ENCODE results near the gene SLC38A8.

SLC38A8 gene

DNA sequence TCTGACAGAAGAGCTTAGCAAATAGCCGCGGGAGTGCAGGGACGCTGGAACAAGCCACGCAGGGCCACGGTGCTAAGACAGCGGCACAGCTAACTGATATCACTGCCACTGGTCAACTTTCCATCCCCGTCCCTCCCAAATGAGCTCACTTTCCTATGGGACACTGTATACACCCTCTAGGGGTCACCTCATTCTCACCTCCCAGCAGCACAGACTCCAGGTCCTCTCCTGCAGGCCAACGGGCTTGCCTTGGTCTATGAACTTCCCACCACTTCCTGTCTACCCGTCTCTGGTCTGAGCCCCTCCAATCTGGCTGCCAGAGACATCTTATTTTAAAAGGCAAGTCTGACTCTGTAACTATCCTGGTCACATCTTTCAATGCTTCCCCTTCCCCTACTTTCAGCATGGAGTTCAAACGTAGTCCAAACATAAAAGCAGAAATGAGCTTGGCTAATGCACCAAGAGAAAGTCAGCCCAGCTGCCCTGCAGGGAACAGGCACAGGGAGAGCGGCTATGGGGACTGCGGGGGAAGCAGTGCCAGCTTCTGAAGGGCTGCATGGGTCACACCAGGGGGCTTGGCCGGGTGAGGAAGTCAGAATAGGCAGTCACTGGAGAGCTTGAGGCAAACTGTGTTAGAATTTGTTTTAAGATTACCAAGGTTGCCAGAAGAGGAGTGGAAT is 26.3 kb upstream of the SLC38A8 start:
- no peak for DNase-seq (ENCODE audit: low read depth)
- TF ChIP-seq, protein P1, sequence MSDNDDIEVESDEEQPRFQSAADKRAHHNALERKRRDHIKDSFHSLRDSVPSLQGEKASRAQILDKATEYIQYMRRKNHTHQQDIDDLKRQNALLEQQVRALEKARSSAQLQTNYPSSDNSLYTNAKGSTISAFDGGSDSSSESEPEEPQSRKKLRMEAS (IDR thresholded peaks at IDR 0.05; ENCODE audit: low read depth, low read length), result no peak
- TF ChIP-seq MYC (IDR thresholded peaks at IDR 0.05; ENCODE audit: low read depth, low read length), result no peak
- TF ChIP-seq POLR2A (IDR thresholded peaks at IDR 0.05; ENCODE audit: extremely low read depth, insufficient read length), result no peak
- TF ChIP-seq, protein P2, sequence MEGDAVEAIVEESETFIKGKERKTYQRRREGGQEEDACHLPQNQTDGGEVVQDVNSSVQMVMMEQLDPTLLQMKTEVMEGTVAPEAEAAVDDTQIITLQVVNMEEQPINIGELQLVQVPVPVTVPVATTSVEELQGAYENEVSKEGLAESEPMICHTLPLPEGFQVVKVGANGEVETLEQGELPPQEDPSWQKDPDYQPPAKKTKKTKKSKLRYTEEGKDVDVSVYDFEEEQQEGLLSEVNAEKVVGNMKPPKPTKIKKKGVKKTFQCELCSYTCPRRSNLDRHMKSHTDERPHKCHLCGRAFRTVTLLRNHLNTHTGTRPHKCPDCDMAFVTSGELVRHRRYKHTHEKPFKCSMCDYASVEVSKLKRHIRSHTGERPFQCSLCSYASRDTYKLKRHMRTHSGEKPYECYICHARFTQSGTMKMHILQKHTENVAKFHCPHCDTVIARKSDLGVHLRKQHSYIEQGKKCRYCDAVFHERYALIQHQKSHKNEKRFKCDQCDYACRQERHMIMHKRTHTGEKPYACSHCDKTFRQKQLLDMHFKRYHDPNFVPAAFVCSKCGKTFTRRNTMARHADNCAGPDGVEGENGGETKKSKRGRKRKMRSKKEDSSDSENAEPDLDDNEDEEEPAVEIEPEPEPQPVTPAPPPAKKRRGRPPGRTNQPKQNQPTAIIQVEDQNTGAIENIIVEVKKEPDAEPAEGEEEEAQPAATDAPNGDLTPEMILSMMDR (IDR thresholded peaks at IDR 0.05; ENCODE audit: low read depth, low read length), result no peak

DNA sequence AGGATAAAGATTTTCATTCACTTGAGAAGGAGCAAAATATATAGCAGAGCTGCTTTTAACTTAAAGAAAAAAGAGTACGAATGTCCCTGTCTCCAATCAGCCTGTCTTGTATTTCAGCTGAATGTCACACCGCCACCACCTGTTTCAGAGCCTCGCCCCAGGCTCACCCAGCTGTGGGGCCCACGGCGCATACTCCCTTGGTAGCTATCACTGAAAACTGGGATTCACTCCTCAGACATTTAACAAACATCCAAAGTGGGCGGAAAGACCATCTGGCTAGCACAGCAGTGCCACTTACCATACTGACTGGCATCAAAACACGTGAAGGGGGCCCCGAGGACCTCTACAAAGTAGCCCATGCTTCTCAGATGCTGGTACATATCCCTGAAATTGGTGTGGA is 25.4 kb upstream of the SLC38A8 start:
- H3K4me3 ChIP-seq (ENCODE audit: low read depth, low read length), result no peak overlapping the region
- TF ChIP-seq MYC (IDR thresholded peaks at IDR 0.05; ENCODE audit: low read depth, low read length), result no peak
- TF ChIP-seq, protein P2 (IDR thresholded peaks at IDR 0.05; ENCODE audit: low read depth, low read length), result no peak
- no peak for TF ChIP-seq POLR2A (IDR thresholded peaks at IDR 0.05; ENCODE audit: extremely low read depth, insufficient read length)
- TF ChIP-seq, protein P1 (IDR thresholded peaks at IDR 0.05; ENCODE audit: low read depth, low read length), result no peak
- DNase-seq (ENCODE audit: low read depth), result no peak

More for the DNA sequence above, 26.3 kb upstream of the SLC38A8 start:
- no peak overlapping the region for H3K4me3 ChIP-seq (ENCODE audit: low read depth, low read length)

DNA sequence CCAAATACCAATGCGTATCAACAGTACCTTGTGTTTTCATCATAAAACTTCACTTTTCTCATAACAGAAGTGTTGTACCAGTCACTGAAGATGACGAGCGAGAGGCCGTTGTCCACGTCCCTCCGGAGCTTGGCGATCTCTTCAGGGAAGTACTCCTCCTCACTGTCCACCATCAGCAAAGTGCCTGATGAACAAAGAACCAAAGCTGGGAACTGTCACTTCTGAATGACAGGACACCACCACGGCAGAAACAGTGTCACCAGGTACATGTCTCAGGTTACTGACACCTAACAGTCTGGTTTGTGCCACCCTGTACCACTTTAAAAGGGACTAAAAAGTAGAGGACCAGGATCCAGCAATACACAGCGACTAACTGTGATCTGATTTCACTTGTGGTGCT is 25.0 kb upstream of the SLC38A8 start:
- no peak overlapping the region for H3K4me3 ChIP-seq (ENCODE audit: low read depth, low read length)
- TF ChIP-seq, protein P2 (IDR thresholded peaks at IDR 0.05; ENCODE audit: low read depth, low read length), result no peak
- TF ChIP-seq MYC (IDR thresholded peaks at IDR 0.05; ENCODE audit: low read depth, low read length) (no peak), POLR2A (IDR thresholded peaks at IDR 0.05; ENCODE audit: extremely low read depth, insufficient read length) (no peak)
- TF ChIP-seq, protein P1 (IDR thresholded peaks at IDR 0.05; ENCODE audit: low read depth, low read length), result no peak
- no peak for DNase-seq (ENCODE audit: low read depth)

DNA sequence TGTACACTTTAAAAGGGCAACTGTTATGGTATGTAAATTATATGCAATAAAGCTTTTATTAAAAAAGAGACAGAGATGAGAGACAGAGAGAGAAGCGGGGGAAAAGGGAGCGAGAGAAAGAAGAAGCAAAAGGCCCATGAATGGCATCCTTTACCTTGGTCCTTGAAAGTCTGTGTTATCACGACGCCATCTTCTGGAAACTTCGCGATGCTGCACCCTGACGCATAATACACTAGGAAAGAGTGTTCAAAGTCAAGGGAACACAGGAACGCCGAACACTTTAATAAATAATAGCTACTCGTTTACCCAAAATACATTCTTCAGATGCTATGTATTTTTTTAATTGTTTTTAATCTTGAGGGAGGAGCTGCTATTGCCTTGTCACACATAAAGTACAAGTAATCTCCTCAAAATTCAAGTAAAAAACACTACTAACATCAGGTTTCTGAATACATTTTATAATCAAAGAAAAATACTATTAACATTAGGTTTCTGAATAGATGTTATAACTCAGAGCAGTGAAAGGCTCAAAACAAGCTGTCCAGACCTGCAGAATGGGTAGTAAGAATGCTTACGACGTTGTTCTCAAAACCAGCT is 23.0 kb upstream of the SLC38A8 start:
- TF ChIP-seq, protein P1 (IDR thresholded peaks at IDR 0.05; ENCODE audit: low read depth, low read length), result no peak
- TF ChIP-seq MYC (IDR thresholded peaks at IDR 0.05; ENCODE audit: low read depth, low read length), result no peak
- no peak for TF ChIP-seq POLR2A (IDR thresholded peaks at IDR 0.05; ENCODE audit: extremely low read depth, insufficient read length)
- TF ChIP-seq, protein P2 (IDR thresholded peaks at IDR 0.05; ENCODE audit: low read depth, low read length), result peak; percentile 80
- peak; percentile 62 for DNase-seq (ENCODE audit: low read depth)
- no peak overlapping the region for H3K4me3 ChIP-seq (ENCODE audit: low read depth, low read length)

DNA sequence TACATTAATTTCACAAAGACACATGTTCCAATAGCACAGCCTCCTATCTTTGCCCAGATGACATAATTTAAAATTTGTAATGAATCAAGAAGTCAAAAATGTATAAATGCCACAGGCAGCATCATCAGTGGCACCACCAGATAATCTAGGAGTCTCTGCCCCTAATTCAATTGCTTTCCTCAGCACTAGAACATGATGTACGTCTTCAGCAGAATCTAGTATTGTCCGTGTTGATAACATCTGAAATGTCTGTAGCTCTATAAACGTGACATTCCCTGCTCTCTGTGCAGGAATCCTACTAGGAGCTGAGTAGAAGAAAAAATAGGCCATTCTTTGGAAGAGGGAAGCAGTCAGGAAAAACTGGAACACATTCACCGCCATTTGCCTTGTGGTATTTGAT is 21.4 kb upstream of the SLC38A8 start:
- DNase-seq (ENCODE audit: low read depth), result no peak
- no peak for TF ChIP-seq MYC (IDR thresholded peaks at IDR 0.05; ENCODE audit: low read depth, low read length)
- TF ChIP-seq, protein P2 (IDR thresholded peaks at IDR 0.05; ENCODE audit: low read depth, low read length), result no peak
- no peak for TF ChIP-seq POLR2A (IDR thresholded peaks at IDR 0.05; ENCODE audit: extremely low read depth, insufficient read length)
- TF ChIP-seq, protein P1 (IDR thresholded peaks at IDR 0.05; ENCODE audit: low read depth, low read length), result no peak
- H3K4me3 ChIP-seq (ENCODE audit: low read depth, low read length), result no peak overlapping the region
